ENCODE measurements around the gene PWWP2B.
A peak's percentile ranks its signal among the peaks of the same experiment; 100 is the strongest.

Gene PWWP2B

DNA sequence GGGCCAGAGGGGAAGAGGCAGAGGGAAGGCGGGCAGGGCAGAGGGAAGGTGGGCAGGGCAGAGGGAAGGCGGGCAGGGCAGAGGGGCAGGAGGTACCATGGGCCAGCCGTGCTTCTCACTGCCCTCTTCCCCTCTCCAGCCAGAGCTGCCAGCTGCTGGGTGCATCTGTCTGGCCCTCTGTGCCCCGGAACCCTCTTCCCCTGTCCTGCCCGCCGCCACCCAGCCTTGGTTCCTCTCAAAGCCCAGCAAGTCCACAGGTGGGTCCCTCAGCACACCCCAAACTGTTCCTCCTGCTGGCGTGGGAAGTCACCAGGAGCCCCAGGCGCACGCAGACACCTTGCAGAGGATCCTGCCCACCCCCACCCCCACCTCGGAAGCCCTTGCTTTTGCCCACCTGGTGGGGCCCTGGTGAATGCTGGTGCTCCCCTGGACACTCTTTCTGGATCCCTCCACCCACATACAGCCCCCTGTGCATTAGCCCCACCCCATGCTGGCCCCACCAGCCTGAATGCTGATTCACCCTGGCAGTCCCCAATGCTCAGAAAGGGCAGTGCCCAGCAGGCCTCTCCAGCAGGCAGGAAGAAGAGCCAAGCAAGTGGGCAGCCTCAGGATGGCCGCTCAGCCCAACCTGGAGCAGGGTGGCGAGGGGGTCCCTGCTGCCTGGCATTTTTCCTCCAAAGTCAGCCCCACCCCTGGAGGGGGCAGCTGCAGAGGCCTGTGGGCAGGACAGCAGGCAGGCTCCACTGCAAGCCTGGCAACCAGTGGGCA is 1.9 kb upstream of the PWWP2B start:
- DNase-seq, result no peak

GRCh38 chr10:132395704-132396493 is 1.1 kb upstream of the PWWP2B start:
- DNase-seq, result no peak

- DNase-seq, result peak; percentile 71
Observed at GRCh38 chr10:132396494-132397035, 435 bp upstream of the PWWP2B start.

GRCh38 chr10:132397671-132398565 is 918 bp downstream of the PWWP2B start:
- DNase-seq, result peak; percentile 46

- no peak for DNase-seq
Observed at GRCh38 chr10:132398566-132398991, 1.6 kb downstream of the PWWP2B start.

DNA sequence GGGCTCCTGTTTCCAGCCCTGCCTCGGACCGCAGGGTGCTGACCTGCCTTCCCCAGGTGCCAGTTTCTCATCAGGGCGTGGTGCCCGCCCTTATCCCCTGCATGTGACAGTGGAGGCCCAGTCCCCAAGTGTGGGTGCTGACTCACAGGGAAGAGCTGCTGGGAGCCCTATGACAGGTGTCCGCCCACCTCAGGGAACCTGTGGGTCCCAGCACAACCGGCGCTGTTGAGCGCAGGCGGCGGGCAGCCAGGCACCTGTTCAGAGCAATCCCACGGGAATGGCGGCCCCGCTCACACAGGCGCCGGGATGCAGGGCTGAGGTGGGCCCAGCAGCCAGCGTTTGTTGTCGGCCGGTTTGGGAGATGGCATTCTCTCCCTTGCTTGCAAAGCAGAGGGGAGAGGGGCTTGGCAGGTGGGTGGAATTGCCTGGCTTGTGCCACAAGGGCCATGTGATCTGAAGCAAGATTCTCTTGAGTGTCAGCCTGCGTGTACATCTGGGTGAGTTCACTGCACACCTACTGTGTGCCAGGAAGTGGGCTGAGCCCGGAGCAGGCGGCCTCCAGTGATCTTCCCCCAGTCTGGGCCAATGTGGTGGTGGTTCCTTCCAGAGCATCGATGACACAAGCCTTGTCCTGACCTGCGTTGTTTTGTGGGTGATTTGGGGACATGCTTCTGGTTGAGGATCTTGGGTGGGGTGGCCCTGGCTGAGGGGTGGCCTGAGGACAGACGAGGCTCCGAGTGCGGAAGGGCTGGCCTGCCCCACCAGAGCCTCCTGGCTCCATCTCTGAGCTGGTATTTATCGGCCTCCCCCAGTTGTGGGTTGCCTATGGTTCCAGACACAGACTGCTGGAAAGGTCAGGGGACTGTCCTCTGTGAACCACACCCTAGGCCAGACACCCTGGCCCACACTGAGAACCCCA is 2.4 kb downstream of the PWWP2B start:
- DNase-seq, result no peak

- no peak for DNase-seq
Observed at GRCh38 chr10:132400041-132400546, 3.1 kb downstream of the PWWP2B start.

DNA sequence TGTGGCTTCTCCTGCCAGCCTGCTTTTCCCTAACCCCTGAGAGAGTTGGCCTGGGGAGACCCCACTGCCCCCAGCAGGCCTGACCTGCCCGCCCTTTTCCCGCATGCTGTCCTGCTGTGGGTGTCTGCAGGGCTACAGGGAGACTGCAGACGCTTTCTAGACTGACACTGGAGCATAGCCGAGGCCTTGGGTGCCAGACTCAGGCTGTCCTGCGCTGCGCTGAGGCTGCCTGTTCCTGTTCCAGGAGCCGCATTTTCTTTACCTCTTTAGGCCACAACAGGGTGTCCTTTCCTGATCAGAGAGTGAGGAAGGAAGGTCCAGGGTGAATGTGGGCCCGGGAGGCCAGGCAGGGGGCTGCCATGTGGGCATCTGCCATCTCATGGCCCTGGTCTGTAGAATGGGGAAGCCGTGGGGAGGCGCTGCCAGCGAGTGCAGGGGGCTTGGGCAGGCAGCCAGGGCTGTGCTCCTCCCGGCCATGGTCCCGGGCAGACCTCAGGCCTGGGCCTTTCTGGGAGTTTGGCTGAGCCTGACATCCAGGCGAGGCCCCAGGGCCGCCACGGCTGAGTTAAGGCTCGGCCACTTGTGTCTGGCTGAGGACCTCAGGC is 3.6 kb downstream of the PWWP2B start:
- no peak for DNase-seq

DNA sequence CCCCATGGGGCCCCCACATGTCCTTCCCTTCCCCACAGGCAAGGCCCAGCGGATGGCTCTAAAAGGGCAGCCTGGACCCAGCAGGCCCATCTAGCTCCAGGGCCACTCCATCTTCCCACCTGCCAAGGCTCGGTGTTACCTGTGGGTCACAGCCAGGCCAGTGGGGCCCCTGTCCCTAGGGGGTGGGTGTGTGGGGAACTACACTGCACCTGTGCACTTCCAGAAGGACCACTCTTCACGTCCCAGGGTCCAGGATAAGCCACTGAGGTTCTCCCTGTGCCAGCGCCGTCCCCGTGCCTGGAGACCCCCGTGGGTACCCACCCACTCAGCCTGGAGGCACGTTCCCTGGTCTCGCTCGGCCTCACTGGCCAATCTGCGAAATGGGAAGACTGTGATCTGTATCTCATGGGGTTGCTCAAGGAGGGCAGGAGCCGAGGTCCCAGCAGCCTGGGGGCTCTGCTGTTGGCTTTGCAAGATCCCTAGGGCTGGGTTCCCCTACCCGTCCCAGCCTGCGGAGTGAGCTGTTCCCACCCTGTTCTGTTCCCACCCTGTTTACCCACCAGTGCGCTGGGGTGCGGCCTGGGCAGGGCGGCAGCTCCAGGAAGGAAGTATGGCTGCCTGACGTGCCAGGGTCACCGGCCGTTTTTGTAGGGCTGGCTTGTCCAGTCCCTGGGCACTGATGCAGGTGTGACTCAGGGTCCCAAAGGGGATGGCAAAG is 4.6 kb downstream of the PWWP2B start:
- DNase-seq, result no peak

DNA sequence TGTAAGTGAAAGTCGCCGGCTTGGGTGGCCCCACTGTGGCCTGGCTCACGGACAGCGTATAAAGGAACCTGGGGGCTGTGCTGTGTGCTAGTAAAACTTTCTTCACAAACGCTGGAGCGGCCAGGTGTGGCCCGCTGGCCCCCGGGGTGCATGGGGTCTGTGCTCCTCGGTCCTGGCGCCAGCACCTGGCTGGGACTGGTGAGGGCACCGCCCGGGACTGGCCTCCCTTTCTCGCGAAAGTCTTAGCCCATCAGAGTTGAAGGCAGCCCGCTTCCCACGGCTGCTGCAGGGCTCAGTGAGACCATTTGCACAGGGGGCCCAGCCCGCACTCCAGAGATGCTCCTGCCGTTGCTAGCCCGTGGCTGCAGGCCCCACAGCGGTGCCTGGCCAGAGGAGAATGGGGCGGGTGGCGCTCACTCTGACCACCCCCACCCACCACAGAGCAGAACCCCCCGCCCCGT is 5.8 kb downstream of the PWWP2B start:
- no peak for DNase-seq

DNA sequence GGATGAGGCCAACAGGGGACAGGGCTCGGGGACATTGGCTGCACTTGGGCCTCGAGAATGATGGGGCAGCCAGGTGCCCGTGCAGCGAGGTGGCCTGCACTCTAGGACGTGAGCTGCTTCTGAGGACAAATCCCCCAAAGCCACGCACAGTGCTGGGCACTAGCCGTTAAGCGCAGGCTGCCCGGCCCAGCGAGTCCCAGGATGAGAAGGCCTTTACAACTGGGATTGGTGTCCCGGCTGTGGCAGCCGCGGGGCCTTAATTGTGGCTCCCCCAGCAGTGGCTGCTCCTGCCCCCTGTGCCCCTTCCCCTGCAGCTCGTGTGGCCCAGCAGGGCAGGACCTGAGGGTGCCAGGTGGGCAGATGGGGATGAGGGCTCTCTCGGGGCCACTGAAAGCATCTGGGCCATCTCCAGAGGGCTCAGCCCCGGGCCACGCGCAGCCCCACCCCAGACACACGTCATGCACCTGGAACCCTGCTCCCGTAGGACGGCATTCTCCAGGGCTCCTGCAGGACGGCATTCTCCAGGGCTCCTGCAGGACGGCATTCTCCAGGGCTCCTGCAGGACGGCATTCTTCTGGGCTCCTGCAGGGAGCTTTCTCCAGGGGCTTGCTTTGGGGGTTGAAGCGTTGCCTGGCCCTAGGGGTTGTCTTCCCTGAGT is 6.6 kb downstream of the PWWP2B start:
- DNase-seq, result no peak

DNA sequence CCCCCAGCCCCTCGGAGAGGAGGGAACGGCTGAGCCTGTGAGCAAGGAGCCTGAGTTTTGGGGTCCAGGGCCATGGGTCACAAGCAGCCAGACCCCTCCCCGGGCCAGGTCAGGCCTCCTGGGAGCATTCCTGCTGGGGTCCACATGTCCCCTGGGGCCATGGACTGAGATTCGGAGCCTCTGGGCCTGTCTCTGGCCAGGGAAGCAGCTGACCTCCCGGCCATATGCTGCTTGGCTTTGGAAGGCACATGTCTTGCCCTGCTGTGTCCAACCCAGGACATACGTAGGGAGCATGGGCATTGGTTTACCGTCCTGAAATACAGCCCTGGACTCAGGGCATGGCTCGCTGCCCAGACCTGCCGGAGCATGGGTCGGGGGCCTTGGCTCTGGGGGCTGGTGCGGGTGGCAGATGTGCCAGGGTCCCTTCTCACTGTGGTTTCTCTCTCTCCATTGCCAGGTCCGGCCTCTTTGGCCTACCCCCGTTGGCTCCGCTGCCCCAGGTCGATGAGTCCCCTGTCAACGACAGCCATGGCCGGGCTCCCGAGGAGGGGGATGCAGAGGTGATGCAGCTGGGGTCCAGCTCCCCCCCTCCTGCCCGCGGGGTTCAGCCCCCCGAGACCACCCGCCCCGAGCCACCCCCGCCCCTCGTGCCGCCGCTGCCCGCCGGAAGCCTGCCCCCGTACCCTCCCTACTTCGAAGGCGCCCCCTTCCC is 7.3 kb downstream of the PWWP2B start:
- no peak for DNase-seq

- no peak for DNase-seq
Observed at GRCh38 chr10:132404911-132405462, 8.0 kb downstream of the PWWP2B start.

DNA sequence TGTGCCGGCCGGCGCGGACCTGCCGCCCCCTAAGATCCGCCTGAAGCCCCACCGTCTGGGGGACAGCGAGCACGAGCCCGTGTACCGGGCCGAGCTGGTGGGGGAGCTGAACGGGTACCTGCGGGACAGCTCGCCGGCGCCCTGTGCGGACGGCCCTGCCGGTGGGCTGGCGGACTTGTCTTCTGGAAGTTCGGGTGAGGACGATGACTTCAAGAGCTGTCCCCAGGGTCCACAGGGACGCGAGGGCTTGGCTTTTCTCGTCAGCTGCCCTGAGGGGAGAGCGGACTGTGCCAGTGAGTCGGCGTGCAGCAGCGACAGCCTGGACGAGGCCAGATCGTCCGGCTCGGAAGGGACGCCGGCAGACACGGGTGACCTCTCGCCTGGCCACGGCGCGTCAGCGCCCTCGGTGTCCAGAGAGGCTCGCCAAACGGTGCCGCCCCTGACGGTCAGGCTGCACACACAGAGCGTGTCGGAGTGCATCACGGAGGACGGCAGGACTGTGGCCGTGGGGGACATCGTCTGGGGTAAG is 8.5 kb downstream of the PWWP2B start:
- no peak for DNase-seq

DNA sequence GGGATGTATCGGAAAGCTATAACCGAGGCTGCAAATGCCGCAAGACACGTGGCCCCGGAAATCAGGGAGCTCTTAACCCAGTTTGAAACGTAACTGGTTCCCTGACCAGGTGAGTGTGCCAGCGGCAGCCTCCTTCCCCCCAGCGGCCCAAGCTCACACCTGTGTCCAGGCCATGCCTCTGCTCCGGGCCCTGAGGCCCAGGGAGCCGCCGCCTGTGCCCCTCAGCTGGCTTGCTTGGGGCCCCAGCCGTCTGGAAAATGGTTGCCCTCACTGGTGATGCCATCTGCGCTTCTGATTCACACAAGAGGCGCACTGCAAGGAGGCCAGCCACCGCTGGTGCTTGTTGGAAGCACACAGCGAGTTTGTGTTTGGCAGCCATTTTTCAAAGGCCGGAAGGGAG is 9.2 kb downstream of the PWWP2B start:
- DNase-seq, result no peak

DNA sequence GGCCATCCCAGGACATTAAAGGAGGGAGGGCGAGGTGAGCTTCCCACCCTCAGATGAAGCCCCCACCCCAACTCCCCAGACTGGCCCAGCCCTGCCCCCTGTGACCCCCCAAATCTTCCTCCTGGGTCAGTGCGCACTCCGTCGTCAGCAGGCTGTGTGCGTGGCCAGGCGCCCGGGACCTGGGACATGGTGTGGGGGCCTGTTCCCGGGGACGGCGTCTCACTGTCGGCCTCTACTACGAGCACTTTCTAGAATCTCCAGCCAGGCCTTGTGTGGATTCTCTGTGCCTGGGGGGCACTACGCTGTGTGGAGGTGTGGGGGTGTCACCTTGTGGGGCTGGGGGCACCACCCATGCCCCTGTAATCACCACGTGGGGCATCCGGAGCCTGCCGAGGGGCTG is 9.8 kb downstream of the PWWP2B start:
- DNase-seq, result no peak

DNA sequence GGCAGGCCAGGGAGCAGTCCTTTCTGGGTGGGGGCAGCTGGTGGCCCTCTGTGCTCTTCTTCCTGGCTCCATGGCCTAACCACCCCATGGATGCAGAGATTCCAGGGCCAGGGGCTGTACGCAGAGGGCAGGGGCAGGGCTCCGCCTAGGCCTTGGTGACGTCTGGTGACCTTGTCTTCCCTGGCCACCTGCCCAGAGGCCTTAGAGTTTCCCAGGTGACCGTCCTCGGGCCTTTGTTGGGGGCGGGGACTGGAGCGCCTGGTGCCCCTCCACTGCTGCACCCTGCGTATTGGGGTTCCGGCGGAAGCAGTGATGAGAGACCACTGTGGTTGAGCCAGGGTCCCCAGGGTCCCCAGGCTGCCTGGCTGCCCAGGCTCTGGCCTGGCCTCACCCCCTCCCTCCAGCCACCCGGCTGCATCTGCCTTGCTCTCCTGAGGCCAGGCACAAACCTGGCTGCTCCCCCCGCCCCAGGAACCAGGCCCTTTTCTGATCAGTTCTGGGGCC is 10.3 kb downstream of the PWWP2B start:
- DNase-seq, result no peak

- no peak for DNase-seq
Observed at GRCh38 chr10:132407846-132408278, 10.9 kb downstream of the PWWP2B start.

All from activated naive CD4-positive, alpha-beta T cell treated with anti-CD3 and anti-CD28 coated beads, Interleukin-2, amount 50 U/mL, for 16 hours (primary cell).